SU-DHL-6 (cell line): ENCODE data around the gene RPS6KA4.

Source experiments
- CTCF ChIP-seq: fragments of 200-600 bp; sonication (generic); IDR thresholded peaks from one replicate; pipeline ENCODE4 v1.5.1; 2017; ENCODE audit warnings: antibody characterized with exemption, mild to moderate bottlenecking, low read length, moderate library complexity; ENCODE audit not compliant: insufficient read depth, poor library complexity, severe bottlenecking
- EZH2phosphoT487 ChIP-seq: fragments of 200-600 bp; sonication (generic), shearing (Covaris generic); conservative IDR thresholded peaks from 2 replicates; pipeline ENCODE4 v1.6.1; 2018; ENCODE audit warnings: mild to moderate bottlenecking, antibody characterized with exemption, low read length, moderate library complexity, mixed read lengths

DNA sequence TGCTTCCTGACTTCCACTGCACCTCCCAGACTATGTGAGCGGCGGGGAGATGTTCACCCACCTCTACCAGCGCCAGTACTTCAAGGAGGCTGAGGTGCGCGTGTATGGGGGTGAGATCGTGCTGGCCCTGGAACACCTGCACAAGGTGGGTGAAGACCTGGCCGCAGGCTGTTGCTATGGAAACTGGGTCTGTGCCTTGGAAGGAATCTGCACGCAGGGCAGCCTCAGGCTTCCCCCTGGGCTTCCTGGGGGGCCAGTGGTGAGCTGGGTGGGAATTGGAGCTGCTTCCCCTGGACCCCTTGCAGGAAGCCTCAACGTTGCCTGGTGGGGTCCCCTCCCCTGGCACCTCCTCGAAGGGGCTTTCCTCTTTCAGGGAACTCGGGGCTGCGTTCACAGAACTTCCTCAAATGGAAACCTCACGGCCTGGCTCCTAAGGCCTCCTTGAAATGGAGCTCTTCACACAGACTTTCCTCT lies 1.5 kb downstream of the RPS6KA4 start:
- TF ChIP-seq CTCF = no peak
- no peak for TF ChIP-seq EZH2phosphoT487
